Mesodermal cell (in vitro differentiated cells): ENCODE data around the gene RPS27L.
"Not testable (repeated sequence)": the region's sequence is repeated elsewhere in the genome, so short reads cannot be mapped to it uniquely, and the experiment has no call there.

ENCODE experiments used
- H3K27ac ChIP-seq: 2 replicates; pipeline ENCODE4 v1.7.0; 2013; ENCODE audit warnings: mild to moderate bottlenecking, low read depth, low read length, moderate library complexity; ENCODE audit not compliant: severe bottlenecking
- H3K36me3 ChIP-seq: 2 replicates; pipeline ENCODE4 v1.7.1; 2013; ENCODE audit warnings: mild to moderate bottlenecking, low read length, moderate library complexity; ENCODE audit not compliant: control insufficient read depth, insufficient read depth
- H3K4me1 ChIP-seq: one replicate; pipeline ENCODE4 v1.7.1; 2013; ENCODE audit warnings: mild to moderate bottlenecking, low read length; ENCODE audit not compliant: insufficient read depth, control insufficient read depth, poor library complexity, severe bottlenecking
- H3K4me3 ChIP-seq: 2 replicates; pipeline ENCODE4 v1.7.0; 2013; ENCODE audit warnings: low read length, control low read depth, mild to moderate bottlenecking; ENCODE audit not compliant: insufficient read depth, poor library complexity, severe bottlenecking; ENCODE audit errors: extremely low read depth
- H3K9me3 ChIP-seq: 2 replicates; pipeline ENCODE4 v1.7.1; 2013; ENCODE audit warnings: mild to moderate bottlenecking, low read length, moderate library complexity; ENCODE audit not compliant: control insufficient read depth
- WGBS, 2 experiments: methylation state at CpG; one replicate each; pipeline ENCODE4 v1.1.5; 2013; ENCODE audit warnings: missing lambda C conversion rate in 2 of 2; ENCODE audit not compliant: insufficient coverage in 2 of 2; 5-methylcytosine and 5-hydroxymethylcytosine counted together

RPS27L gene

DNA sequence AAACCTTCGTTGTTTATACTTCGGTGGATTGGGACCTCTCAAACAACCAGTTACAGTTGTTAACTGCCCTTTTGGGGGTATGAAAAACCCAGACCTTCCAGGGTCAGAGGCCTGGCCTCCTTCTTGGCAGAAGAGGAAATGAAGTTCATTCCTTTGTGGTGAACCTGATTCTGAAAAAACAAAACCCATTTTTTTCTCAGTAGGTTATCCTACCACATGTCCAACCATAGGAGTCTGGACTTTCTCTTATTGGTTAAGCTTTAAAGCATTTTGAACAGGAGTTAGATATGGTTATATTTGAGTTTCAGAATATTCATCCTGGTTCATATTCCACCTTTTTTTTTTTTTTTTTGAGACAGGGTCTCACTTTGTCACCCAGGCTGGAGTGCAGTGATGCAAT, 42.8 kb downstream of the RPS27L start:
- no peak overlapping the region for H3K27ac ChIP-seq
- 85% methylated on average over 2 of the region's 2 CpGs; no CpG with 5 or more reads in 1 of the 2 experiments for WGBS, 2 experiments
- no peak overlapping the region for H3K4me3 ChIP-seq
- no peaks in the 10 kb centered on the region for H3K36me3 ChIP-seq
- peaks cover 5% of the 10 kb centered on the region for H3K4me1 ChIP-seq
- H3K9me3 ChIP-seq: no peaks in the 10 kb centered on the region

DNA sequence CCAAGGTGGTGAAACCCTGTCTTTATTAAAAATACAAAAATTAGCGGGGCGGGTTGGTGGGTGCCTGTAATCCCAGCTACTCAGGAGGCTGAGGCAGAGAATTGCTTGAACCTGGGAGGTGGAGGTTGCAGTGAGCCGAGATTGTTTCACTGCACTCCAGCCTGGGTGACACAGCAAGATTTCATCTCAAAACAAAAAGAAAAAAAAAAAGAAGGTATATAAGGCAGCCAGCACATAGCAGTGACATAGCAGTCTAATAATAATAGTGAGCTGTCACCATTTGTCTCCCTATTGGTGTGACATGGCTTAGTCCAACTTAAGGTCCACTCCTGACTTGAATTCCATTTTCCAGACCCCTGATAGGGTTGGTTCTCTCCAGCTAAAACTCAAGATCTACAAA, 44.4 kb downstream of the RPS27L start:
- H3K9me3 ChIP-seq: no peaks in the 10 kb centered on the region
- WGBS, 2 experiments: 100% methylated on average over 2 of the region's 3 CpGs; no CpG with 5 or more reads in 1 of the 2 experiments
- peaks cover 5% of the 10 kb centered on the region for H3K4me1 ChIP-seq
- H3K27ac ChIP-seq: no peak overlapping the region
- no peak overlapping the region for H3K4me3 ChIP-seq
- no peaks in the 10 kb centered on the region for H3K36me3 ChIP-seq

DNA sequence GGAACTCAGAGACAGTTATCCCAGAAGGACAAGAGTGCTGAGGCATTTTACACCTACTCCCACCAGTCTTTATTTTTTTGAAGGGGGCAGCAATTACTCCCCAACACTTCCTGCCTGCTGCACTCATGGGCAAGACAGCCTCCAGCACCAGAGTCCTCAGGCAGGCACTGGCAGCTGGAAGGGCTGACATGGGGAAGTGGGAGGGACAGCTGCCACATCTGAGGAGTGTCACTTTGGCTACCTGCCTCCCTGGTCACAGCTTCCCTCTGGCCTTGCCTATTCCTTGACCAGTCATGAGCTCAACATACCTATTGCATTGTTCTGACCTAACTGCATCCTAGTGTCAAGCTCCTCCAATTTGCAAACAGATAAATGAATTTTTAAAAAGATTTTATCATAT, 45.8 kb downstream of the RPS27L start:
- Histone ChIP-seq H3K9me3 (no peaks in the 10 kb centered on the region), H3K4me1 (peaks cover 5% of the 10 kb centered on the region), H3K4me3 (no peak overlapping the region), H3K27ac (no peak overlapping the region), H3K36me3 (no peaks in the 10 kb centered on the region)

DNA sequence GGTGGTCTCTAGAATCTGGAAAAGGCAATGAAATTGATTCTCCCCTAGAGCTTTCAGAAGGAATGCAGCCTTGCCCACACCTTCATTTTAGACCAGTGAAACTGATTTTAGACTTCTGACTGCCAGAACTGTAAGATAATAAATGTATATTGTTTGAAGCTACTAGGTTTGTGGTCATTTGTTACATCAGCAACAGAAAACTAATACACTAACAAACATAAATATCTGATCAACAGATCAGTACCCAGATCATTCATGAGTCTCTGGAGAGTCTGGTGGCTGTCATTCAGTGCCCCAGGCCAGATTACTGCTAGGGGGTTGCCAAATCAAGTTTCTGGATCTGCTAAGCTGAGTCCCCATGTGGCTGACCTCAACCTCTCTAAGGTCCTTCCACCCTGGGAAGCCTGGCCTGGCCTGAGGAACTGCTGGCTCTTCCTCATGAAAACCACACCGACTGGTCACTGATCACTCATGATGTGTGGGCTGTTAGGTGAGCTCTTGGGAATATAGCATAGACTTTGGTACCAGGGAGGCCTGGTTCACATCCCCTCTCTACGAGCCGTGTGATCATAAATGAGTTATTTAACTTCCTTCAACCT, 46.8 kb downstream of the RPS27L start:
- Histone ChIP-seq H3K4me3 (no peak overlapping the region), H3K4me1 (peaks cover 5% of the 10 kb centered on the region)

DNA sequence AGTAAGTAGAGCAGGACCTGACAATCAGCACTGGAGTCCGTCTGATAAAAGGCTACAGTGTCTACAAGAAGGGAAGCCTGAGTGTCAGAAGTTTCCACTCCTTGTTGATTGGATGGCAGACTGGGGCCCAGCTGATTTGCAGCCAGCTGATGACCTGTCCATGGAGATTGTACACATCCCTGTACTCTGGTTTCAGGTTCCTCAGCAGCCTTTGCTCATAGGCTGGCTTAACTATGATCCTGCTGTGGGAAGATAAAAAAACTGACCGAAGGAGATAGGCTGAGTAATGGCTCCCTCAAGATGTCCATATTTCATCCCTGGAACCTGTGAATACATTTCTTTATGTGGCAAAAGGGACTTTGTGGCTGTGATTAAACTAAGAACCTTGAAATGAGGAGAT, 47.4 kb downstream of the RPS27L start:
- 67 to 91% methylated on average over 1 of the region's 2 CpGs for WGBS, 2 experiments
- peaks cover 5% of the 10 kb centered on the region for H3K4me1 ChIP-seq
- no peak overlapping the region for H3K4me3 ChIP-seq
- no peak overlapping the region for H3K27ac ChIP-seq
- no peaks in the 10 kb centered on the region for H3K36me3 ChIP-seq
- H3K9me3 ChIP-seq: peaks cover 8% of the 10 kb centered on the region

More for the DNA sequence above, 46.8 kb downstream of the RPS27L start:
- Histone ChIP-seq H3K36me3 (no peaks in the 10 kb centered on the region), H3K9me3 (peaks cover 5% of the 10 kb centered on the region), H3K27ac (no peak overlapping the region)
- WGBS, 2 experiments: 90% methylated on average over 1 of the region's 3 CpGs; no CpG with 5 or more reads in 1 of the 2 experiments

DNA sequence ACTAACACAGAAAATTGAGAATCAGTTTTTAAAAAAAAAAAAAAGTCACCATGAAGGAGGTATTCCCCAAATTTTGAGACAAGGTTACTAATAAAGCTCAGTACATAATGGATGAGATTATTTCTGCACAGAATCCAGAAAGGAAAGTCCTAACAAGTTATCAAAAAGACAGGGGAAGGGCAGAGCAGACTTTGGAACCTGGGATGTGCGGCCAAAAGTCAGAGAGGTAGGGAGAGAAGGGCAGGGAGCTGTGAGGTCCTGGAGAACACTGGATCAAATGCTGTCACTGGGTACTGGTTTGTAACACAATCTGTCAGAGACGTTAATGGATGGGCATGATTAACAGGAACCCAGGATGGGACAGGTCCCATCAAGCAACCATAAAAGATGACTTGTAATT, 47.8 kb downstream of the RPS27L start:
- Histone ChIP-seq H3K9me3 (peaks cover 8% of the 10 kb centered on the region), H3K36me3 (no peaks in the 10 kb centered on the region), H3K4me3 (no peak overlapping the region), H3K27ac (no peak overlapping the region), H3K4me1 (peaks cover 5% of the 10 kb centered on the region)
- 89 to 95% methylated on average over 2 of the region's 2 CpGs for WGBS, 2 experiments

DNA sequence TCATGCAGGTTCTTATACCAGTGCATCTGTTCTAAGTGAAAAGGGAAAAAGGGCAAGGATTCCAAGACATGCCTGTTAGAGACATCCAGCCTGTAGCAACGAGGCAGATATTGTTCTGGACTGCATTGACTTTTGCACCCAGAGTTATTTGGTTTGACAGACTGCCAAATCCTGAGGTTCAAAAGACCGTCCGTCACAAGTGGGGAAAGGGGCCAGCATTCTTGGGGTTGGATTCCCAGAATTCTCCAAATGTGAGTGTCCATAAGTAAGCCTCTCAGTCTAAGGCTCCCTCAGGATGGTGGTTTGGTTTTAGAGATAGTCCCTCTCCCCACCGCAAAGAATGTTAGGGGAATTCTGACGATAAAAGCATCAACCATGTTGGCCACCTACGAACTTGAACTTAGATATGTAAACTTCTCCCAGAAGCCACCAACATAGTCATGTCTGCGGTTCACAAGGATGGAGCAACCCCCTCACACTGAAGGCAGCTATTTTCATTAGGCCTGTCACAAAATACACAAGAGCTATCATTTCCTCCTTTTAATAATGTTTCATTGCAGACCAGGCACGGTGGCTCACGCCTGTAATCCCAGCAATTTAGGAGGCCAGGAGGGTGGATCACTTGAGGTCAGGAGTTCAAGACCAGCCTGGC, 49.3 kb downstream of the RPS27L start:
- Histone ChIP-seq H3K9me3 (peaks cover 8% of the 10 kb centered on the region), H3K4me1 (no peaks in the 10 kb centered on the region), H3K36me3 (no peaks in the 10 kb centered on the region), H3K4me3 (no peak overlapping the region), H3K27ac (no peak overlapping the region)
- WGBS, 2 experiments: 85 to 99% methylated on average over 6 to 7 of the region's 9 CpGs

DNA sequence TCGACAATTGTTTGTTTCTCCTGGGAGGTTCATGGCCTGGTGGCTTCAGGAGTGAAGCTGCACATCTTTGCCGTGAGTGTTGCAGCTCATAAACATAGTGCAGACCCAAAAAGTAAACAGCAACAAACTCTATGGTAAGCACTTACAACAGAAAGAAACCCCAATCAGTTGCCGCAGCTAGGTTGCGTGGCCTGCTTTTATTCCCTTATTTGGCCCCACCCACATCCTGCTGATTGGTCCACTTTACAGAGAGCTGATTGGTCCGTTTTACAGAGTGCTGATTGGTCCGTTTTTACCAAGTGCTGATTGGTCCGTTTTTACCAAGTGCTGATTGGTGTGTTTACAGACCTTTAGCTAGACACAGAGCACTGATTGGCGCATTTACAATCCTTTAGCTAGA, 51.9 kb downstream of the RPS27L start:
- not testable (repeated sequence) for H3K36me3 ChIP-seq, H3K27ac ChIP-seq, H3K4me1 ChIP-seq, H3K9me3 ChIP-seq, H3K4me3 ChIP-seq
- 81 to 85% methylated on average over 7 to 8 of the region's 8 CpGs for WGBS, 2 experiments

DNA sequence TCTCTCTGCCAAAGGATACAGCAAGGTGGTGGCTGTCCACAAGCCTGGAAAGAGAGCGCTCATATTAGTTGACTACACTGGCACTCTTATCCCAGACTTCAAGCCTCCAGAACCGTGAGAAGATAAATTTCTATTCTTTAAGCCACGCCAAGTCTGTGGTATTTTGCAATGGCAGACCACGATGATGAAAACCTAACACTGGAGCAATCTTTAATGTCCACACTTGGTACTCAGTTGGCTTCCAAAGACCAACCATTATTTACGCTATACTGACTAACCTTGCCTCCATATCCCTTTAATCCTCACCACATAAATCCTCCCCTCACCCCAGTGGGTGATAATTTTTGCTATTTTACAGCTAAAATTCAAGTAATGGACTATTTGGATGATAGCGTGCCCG, 52.5 kb downstream of the RPS27L start:
- WGBS, 2 experiments: 75 to 81% methylated on average over 6 of the region's 7 CpGs
- H3K4me1 ChIP-seq: no peaks in the 10 kb centered on the region
- peaks cover 8% of the 10 kb centered on the region for H3K9me3 ChIP-seq
- H3K36me3 ChIP-seq: no peaks in the 10 kb centered on the region
- no peak overlapping the region for H3K4me3 ChIP-seq
- H3K27ac ChIP-seq: no peak overlapping the region

DNA sequence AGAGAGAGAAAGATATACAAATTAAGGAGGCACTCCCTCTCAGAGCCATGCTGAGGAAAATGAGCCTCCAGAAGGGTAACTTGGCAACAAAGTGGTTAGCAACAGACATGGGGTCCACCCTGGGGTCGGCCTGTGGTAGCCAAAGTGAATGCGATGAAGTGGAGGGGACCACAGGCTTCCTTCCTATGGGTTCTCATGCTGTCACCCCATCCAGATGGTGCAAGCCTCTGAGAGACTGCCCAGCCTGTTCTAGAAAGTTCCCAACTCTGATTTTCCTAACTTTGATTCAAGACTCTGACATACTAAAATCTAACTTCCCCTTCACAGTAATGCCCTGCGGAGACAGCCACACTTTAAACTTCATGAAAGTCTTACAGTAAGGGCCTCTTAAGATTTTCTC, 53.9 kb downstream of the RPS27L start:
- H3K36me3 ChIP-seq: no peaks in the 10 kb centered on the region
- 100% methylated on average over 3 of the region's 3 CpGs for WGBS, 2 experiments

DNA sequence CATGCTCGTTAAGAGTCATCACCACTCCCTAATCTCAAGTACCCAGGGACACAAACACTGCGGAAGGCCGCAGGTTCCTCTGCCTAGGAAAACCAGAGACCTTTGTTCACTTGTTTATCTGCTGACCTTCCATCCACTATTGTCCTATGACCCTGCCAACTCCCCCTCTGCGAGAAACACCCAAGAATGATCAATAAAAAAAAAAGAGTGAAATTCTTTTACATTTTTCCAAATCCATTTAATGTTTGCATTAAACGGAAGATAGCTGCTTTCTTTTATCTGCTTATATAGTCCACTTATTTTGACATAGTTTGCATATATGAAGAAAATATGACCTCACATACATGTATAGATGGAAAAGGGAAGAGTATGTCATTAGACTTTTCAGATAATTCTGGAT, 57.7 kb downstream of the RPS27L start:
- not testable (repeated sequence) for H3K27ac ChIP-seq, H3K4me3 ChIP-seq, H3K9me3 ChIP-seq, H3K36me3 ChIP-seq, H3K4me1 ChIP-seq
- no CpG with 5 or more reads among the region's 5 CpGs for WGBS, 2 experiments

More for the DNA sequence above, 53.9 kb downstream of the RPS27L start:
- peaks cover 8% of the 10 kb centered on the region for H3K9me3 ChIP-seq
- H3K4me1 ChIP-seq: no peaks in the 10 kb centered on the region
- H3K4me3 ChIP-seq: no peak overlapping the region
- no peak overlapping the region for H3K27ac ChIP-seq
